ENCODE measurements around the gene C11orf68.

C11orf68 gene

GRCh38 chr11:65867284-65868071, 51.4 kb downstream of the C11orf68 start:
- DNase-seq (ENCODE audit: low spot score), result no peak
- TF ChIP-seq CTCF (IDR thresholded peaks at IDR 0.05; ENCODE audit: extremely low read depth, missing control alignments), result no peak

Measured in GM20000 (cell line).